ENCODE data around the gene KCNK3. TPM values are rescaled to one million over a fixed set of nuclear protein-coding genes. Genes with fewer than 3 reads are reported as not detected.

KCNK3 gene
- total RNA-seq, 2 donors from 2014 or later = 10.5 to 20.5 TPM

DNA sequence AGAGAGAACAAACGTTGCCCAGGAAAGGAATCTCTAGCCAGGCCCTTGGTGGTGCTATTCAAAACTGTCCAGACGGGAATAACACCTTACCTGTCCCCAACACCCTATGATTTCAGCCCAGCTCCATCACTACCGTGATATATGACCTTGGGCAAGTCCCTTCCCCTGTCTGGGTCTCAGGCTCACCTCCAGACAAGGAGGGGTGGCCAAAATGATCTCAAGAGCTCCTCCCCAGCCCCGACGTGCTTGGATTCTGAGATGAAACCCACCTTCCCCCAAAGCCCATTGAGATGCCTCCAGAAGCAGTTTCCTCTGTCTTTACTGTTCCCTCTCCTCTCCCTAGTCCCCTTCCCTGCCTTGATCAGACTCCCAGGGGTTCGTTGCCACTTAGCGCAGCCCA, 1.5 kb downstream of the KCNK3 start:
- Histone ChIP-seq H3K9me3 (no peaks in the 10 kb centered on the region), H3K36me3 (replicated peaks in 1 of 2; ENCODE audit: insufficient read depth in 1 of 2, low read depth in 2 of 2) (no peaks in the 10 kb centered on the region), H3K4me1 (peaks cover 88% of the 10 kb centered on the region), H3K27ac (peak overlapping the region; percentile 65 to 90 (median 88)), H3K27me3 (no peaks in the 10 kb centered on the region), H3K4me3 (peak overlapping the region in 1 of 2 donors; percentile 35)
- TF ChIP-seq, protein P1, sequence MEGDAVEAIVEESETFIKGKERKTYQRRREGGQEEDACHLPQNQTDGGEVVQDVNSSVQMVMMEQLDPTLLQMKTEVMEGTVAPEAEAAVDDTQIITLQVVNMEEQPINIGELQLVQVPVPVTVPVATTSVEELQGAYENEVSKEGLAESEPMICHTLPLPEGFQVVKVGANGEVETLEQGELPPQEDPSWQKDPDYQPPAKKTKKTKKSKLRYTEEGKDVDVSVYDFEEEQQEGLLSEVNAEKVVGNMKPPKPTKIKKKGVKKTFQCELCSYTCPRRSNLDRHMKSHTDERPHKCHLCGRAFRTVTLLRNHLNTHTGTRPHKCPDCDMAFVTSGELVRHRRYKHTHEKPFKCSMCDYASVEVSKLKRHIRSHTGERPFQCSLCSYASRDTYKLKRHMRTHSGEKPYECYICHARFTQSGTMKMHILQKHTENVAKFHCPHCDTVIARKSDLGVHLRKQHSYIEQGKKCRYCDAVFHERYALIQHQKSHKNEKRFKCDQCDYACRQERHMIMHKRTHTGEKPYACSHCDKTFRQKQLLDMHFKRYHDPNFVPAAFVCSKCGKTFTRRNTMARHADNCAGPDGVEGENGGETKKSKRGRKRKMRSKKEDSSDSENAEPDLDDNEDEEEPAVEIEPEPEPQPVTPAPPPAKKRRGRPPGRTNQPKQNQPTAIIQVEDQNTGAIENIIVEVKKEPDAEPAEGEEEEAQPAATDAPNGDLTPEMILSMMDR (IDR thresholded peaks at IDR 0.05) = no peak
- TF ChIP-seq POLR2A (IDR thresholded peaks at IDR 0.05) = peak in 1 of 3 donors; percentile 4
- intact Hi-C loops (cut with DNase I) = no loop called here
- ATAC-seq (no peak), DNase-seq (no peak)
- 24 to 26% methylated on average over 7 of the region's 7 CpGs for WGBS, 2 donors

DNA sequence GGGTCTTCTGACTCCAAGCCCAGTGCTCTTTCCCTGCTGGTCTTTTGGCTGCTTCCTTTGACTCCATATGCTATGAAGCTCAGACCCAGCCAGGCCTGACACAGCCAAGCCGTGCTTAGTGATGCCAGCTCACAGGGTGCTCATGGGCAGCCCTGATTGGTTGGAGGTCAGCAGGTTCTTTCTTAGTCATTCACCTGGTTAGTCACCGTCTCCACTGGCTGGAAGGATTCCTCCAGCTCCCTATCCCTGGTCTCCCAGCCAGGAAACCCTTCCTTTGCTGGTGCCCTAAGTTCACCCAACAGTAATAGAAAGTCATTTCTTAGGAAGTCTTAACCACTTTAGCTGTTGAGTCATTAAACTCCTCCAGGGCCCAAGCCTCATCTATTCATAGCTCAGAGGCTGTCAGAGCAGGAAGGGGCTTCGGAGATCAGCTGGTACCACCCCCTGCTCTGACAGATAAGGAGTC, 3.9 kb downstream of the KCNK3 start:
- peak; percentile 86 to 96 (median 94) for DNase-seq
- H3K4me3 ChIP-seq = no peak overlapping the region
- intact Hi-C loops (cut with DNase I) = no loop called here
- peak; percentile 80 for ATAC-seq
- TF ChIP-seq, protein P1 (IDR thresholded peaks at IDR 0.05) = no peak
- TF ChIP-seq POLR2A (IDR thresholded peaks at IDR 0.05) = peak; percentile 60 to 78 (median 67)
- H3K36me3 ChIP-seq (replicated peaks in 1 of 2; ENCODE audit: insufficient read depth in 1 of 2, low read depth in 2 of 2) = no peaks in the 10 kb centered on the region
- no peaks in the 10 kb centered on the region for H3K27me3 ChIP-seq
- peak overlapping the region; percentile 85 to 90 (median 90) for H3K27ac ChIP-seq
- H3K9me3 ChIP-seq = no peaks in the 10 kb centered on the region
- H3K4me1 ChIP-seq = peaks cover 91% of the 10 kb centered on the region
- WGBS, 2 donors = 21 to 33% methylated on average over 3 of the region's 3 CpGs

DNA sequence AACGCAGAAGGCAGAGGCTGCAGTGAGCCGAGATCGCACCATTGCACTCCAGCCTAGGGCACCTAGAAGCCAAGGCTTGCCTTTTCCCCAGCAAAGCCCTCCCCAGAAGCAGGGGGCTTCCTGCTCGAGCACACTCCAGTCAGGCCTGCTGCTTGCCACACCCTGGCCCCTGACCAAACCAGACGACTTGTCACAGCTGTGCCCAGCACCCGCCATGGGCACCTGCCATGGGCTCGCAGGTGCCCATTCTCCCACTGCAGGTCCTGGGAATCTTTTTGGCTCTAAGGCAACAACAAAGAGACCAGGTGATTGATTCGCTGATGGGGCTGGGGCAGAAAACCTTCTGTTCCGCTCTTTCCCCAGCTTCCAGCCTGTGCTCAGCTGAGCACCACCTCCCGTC, 4.9 kb downstream of the KCNK3 start:
- peaks cover 82% of the 10 kb centered on the region for H3K4me1 ChIP-seq
- intact Hi-C loops (cut with DNase I) = no loop called here
- H3K27me3 ChIP-seq = no peaks in the 10 kb centered on the region
- TF ChIP-seq POLR2A (IDR thresholded peaks at IDR 0.05) = peak in 2 of 3 donors; percentile 10 to 32
- TF ChIP-seq, protein P1 (IDR thresholded peaks at IDR 0.05) = no peak
- no peak overlapping the region for H3K4me3 ChIP-seq
- H3K9me3 ChIP-seq = no peaks in the 10 kb centered on the region
- DNase-seq = peak; percentile 88 to 94 (median 93)
- H3K36me3 ChIP-seq (replicated peaks in 1 of 2; ENCODE audit: insufficient read depth in 1 of 2, low read depth in 2 of 2) = no peaks in the 10 kb centered on the region
- 43% methylated on average over 10 of the region's 10 CpGs for WGBS, 2 donors
- ATAC-seq = peak; percentile 75
- peak overlapping the region; percentile 85 to 90 (median 90) for H3K27ac ChIP-seq

DNA sequence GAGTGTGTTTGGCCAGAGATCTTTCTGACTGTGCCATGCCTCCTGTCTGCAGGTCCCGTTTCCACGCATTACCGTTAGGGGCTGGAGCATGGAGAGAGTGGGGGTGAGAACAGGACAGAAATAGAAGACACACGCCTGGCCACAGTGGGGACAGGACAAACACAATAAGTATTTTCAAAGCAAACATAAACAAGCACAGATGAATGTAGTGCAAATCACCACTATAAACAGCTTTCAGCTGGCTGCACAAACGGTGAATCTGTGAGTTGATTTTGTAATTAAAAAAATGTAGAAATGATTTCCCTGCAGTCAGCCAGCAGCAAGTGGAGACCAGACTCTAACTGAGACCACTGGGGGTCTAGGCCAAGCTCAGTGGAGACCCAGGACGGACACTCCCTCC, 6.8 kb downstream of the KCNK3 start:
- Histone ChIP-seq H3K4me3 (no peak overlapping the region), H3K36me3 (replicated peaks in 1 of 2; ENCODE audit: insufficient read depth in 1 of 2, low read depth in 2 of 2) (no peaks in the 10 kb centered on the region), H3K4me1 (peaks cover 66% of the 10 kb centered on the region), H3K9me3 (no peaks in the 10 kb centered on the region), H3K27me3 (no peaks in the 10 kb centered on the region), H3K27ac (peak overlapping the region in 3 of 4 donors; percentile 85 to 90 (median 90))
- TF ChIP-seq POLR2A (IDR thresholded peaks at IDR 0.05) = no peak
- TF ChIP-seq, protein P1 (IDR thresholded peaks at IDR 0.05) = no peak
- intact Hi-C loops (cut with DNase I) = no loop called here
- no peak for DNase-seq
- 26 to 39% methylated on average over 5 to 6 of the region's 6 CpGs for WGBS, 2 donors
- no peak for ATAC-seq

DNA sequence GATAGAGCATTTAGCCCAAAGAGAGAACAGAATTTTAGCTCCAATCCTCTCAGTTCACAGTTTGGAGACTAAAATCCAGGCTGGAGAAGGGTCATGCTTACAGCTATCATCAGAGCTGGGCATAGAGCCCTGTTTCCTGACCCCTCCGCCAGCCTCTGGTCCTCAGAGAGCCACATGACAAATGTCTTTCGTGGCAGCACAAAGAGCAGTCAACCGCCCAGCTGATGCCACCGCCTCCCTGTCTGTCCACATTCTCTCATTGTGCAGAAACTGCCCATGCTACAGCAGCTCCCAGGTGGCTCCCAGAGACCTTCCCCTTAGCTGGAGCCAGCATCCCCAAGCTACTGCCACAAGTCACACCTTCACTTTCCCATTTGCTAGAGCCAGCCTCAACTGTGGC, 7.6 kb downstream of the KCNK3 start:
- no peak for TF ChIP-seq POLR2A (IDR thresholded peaks at IDR 0.05)
- H3K4me1 ChIP-seq = peaks cover 58% of the 10 kb centered on the region
- DNase-seq = no peak

More for the DNA sequence above, 7.6 kb downstream of the KCNK3 start:
- ATAC-seq = no peak
- Histone ChIP-seq H3K27me3 (no peaks in the 10 kb centered on the region), H3K9me3 (no peaks in the 10 kb centered on the region), H3K36me3 (replicated peaks in 1 of 2; ENCODE audit: insufficient read depth in 1 of 2, low read depth in 2 of 2) (no peaks in the 10 kb centered on the region), H3K27ac (no peak overlapping the region), H3K4me3 (no peak overlapping the region)
- intact Hi-C loops (cut with DNase I) = no loop called here
- 66 to 79% methylated on average over 3 to 4 of the region's 4 CpGs for WGBS, 2 donors

Data from body of pancreas (tissue), 4 donors.